Hematopoietic multipotent progenitor cell (in vitro differentiated cells): ENCODE results near the gene RLF. TPM values are rescaled to one million over a fixed set of nuclear protein-coding genes. Genes with fewer than 3 reads are reported as not detected.

Experiments used
- DNase-seq, 3 donors: peaks; one replicate each; pipeline ENCODE4 v3.0.0-alpha.2; 2011 to 2015; ENCODE audit warnings: low read depth in 2 of 3, low spot score in 2 of 3
- small RNA-seq: library from RNA; depleted of rRNA; stranded (forward); fragments of <200 nt; gene quantifications from one replicate; pipeline ENCODE3, GENCODE V24; 2012
- total RNA-seq: library from RNA; depleted of rRNA; stranded (reverse); fragments of >200 nt; gene quantifications from one replicate; pipeline ENCODE4 v1.2.3, GENCODE V29; 2012

Gene RLF
- total RNA-seq, 1 donor = 8.6 TPM

DNA sequence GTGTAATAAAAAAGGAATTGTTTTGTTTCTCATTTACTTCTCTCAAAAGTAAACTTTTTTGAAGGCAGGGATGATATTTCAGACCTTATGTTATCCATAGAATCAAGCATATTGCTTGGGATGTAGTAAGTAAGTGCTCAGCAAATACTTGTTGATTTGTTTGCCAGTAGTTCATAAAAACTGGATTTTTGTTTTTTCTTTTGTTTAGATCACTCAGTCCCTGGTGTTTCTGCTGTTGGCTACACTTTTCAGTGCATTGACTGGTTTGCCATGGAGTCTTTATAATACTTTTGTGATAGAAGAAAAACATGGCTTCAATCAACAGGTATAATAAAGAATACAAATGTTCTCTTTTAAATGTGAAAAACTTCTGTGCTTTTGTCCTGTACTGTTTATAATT is 107.0 kb downstream of the RLF start:
- DNase-seq = no peak

GRCh38 chr1:40270152-40270834 is 109.1 kb downstream of the RLF start:
- no peak for DNase-seq

GRCh38 chr1:40272653-40273213 is 111.5 kb downstream of the RLF start:
- no peak for DNase-seq

DNA sequence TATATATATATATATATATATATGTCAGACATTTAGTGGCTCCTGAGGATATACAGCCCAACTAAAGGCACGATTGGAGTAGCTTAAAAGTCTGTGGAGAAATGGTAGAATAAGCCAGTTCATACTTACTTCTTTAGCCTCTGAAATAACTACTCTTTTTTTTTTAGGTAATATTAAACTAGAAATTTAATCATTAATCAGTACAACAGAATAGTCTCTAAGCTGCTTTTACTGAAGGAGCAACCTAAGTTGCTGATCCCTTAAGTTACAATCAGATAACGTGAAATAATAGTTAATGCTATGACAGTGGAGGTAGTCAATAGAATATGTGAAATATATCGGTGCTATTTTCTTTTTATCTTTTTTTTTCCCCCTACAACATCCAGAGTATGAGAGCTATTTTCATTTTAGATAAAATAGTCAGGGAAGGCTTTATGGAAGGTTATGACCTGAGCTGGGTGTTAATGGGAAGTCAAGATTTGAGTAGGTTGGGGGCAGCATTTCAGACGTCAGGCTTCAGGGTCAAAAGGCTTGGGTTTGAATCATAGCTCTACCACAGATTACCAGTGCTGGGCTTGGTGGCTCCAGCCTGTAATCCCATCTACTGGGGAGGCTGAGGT is 112.5 kb downstream of the RLF start:
- DNase-seq = no peak

DNA sequence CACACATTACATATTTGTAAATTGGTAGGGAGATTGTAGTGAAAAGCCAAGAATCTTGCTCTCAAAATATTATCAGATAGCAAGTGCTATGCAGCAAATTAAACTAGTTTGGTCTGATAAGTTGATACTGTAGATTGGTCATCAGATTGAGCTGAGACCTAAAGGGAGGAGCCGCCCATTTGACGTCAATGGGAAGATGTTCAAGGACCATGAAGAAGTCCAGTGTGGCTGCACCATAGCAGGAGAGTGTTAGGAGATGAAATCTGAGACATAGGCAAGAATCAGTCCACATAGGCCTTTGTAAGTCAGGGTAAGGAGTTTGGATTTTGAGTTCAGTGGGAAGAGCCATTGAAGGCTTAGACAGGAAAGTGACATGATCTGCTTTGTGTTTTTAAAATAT is 113.1 kb downstream of the RLF start:
- DNase-seq = no peak

DNA sequence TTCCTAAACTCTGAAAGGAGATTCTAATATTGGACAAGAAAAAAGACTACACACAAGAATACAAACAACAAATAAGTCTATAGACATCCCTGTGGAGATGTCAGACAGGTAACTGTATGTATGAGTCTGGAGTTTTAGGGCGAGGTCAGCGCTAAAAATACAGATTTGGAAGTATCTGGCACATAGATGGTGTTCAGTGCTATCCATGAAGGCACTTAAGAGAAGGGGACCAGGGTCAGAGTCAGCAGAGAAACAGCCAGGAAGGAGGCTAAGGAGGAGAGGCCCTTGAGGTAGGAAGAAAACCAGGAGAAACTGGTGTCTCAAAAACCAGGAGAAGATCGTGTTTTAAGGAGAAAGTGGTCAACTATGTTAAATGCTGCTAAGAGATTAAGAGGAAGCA is 114.9 kb downstream of the RLF start:
- DNase-seq = no peak

DNA sequence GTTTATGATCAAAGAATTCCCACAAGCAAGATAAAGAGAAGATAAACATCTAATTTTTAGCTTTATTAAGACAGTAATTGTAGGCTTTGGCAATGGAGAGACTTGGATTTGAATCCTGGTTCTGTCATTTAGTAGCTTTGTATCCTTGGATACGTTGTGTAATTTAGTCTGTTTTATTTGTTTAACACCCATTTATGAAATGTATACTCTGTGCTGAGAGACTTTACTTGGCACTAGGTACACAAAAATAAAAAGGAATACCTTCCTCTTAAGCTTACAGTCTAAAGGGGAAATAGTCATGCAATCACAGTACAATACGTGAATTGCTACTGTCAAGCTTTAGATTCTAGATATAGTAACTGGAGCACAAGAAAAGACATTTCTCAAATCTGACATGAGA is 120.7 kb downstream of the RLF start:
- DNase-seq = no peak

Small RNA genes lying within 50 kb of the gene (small RNA-seq; reads per million reads assigned to genes)
- not detected for gene RNU6-1237P

Other genes with a start within 250 kb of the RLF start
- 2.4 TPM for gene MFSD2A, start 206.2 kb upstream of the RLF start, total RNA-seq
- gene CAP1, start 120.7 kb upstream of the RLF start, total RNA-seq = 137 TPM
- 73.5 TPM for gene PPT1, start 64.1 kb upstream of the RLF start, total RNA-seq
- gene TMCO2, start 86.5 kb downstream of the RLF start, total RNA-seq = not detected
- 8.1 TPM for gene ZMPSTE24, start 96.8 kb downstream of the RLF start, total RNA-seq
- gene COL9A2, start 155.9 kb downstream of the RLF start, total RNA-seq = 1.1 TPM
- 42.8 TPM for gene SMAP2, start 212.3 kb downstream of the RLF start, total RNA-seq